T-cell (primary cell): Measurements from ENCODE around the gene BSND. TPM values are rescaled to one million over a fixed set of nuclear protein-coding genes. Genes with fewer than 3 reads are reported as not detected.

ENCODE experiments used
- ATAC-seq, 4 experiments: fragments of 200-7000 bp in 3 of 4; fragments of 150-1000 bp in 1 of 4; cut with Tn5 transposase; replicated peaks in 1 of 4; 1 replicate in 3 of 4; 2 replicates in 1 of 4; pipeline ENCODE4 v1.10.0; 2021; ENCODE audit warnings: moderate library complexity in 3 of 4, mild to moderate bottlenecking in 2 of 4, moderate number of reproducible peaks in 1 of 4
- CTCF ChIA-PET, 2 donors: fragments of 300-600 bp; sonication (Branson Sonifier 250); formaldehyde crosslinking; loops; one replicate each; lab custom pipeline; 2022; ENCODE audit warnings: antibody characterized with exemption in 2 of 2; lab: Charles Lee
- POLR2A ChIA-PET, 2 donors: fragments of 300-600 bp; sonication (Branson Sonifier 250); formaldehyde crosslinking; loops; one replicate each; lab custom pipeline; 2022; ENCODE audit warnings: antibody characterized with exemption in 2 of 2; lab: Charles Lee
- DNase-seq, 35 experiments: peaks; one replicate each; pipeline versions ENCODE4 v3.0.0 to v3.0.0-alpha.2; 2013 to 2023
- H3K27ac ChIP-seq: one replicate; pipeline ENCODE4 v1.5.1; 2013; ENCODE audit warnings: low read length
- H3K27me3 ChIP-seq, 2 experiments: replicated peaks in 1 of 2; 1 replicate in 1 of 2; 2 replicates in 1 of 2; pipeline versions ENCODE4 v1.6.1 to v1.7.0; 2013; ENCODE audit warnings: low read length in 1 of 2, mixed read lengths in 1 of 2; ENCODE audit not compliant: control insufficient read depth in 2 of 2, insufficient read depth in 2 of 2; ENCODE audit errors: extremely low read depth in 1 of 2
- H3K36me3 ChIP-seq, 2 donors: 1 replicate in 1 of 2; 2 replicates in 1 of 2; pipeline versions ENCODE4 v1.6.1 to v1.7.0; 2013; ENCODE audit warnings: low read length in 1 of 2; ENCODE audit not compliant: control insufficient read depth in 2 of 2, insufficient read depth in 1 of 2; ENCODE audit errors: extremely low read depth in 1 of 2
- H3K4me1 ChIP-seq, 2 experiments: 1 replicate in 1 of 2; 2 replicates in 1 of 2; pipeline versions ENCODE4 v1.6.1 to v1.7.0; 2013; ENCODE audit warnings: low read length in 2 of 2, mixed read lengths in 1 of 2; ENCODE audit not compliant: insufficient read depth in 2 of 2, control insufficient read depth in 1 of 2; ENCODE audit errors: extremely low read depth in 1 of 2
- H3K4me3 ChIP-seq, 2 donors: 1 replicate in 1 of 2; 2 replicates in 1 of 2; pipeline versions ENCODE4 v1.5.1 to v1.7.0; 2013; ENCODE audit warnings: mild to moderate bottlenecking in 2 of 2, low read length in 1 of 2, moderate library complexity in 1 of 2; ENCODE audit not compliant: control insufficient read depth in 1 of 2; ENCODE audit errors: extremely low read depth in 1 of 2
- H3K9me3 ChIP-seq: 2 replicates; pipeline ENCODE4 v1.7.0; 2013
- H3K27ac Mint-ChIP-seq, 2 donors: one replicate each; pipeline ENCODE4 v1.8.0; 2020 to 2021; ENCODE audit warnings: mild to moderate bottlenecking in 2 of 2, mixed read lengths in 2 of 2
- H3K27me3 Mint-ChIP-seq, 2 donors: one replicate each; pipeline ENCODE4 v1.8.0; 2021 to 2022; ENCODE audit warnings: mixed read lengths in 2 of 2
- H3K36me3 Mint-ChIP-seq: one replicate; pipeline ENCODE4 v1.8.0; 2021; ENCODE audit warnings: mixed read lengths
- H3K4me1 Mint-ChIP-seq, 3 donors: one replicate each; pipeline ENCODE4 v1.8.0; 2020 to 2022; ENCODE audit warnings: mixed read lengths in 3 of 3, mild to moderate bottlenecking in 1 of 3
- H3K4me3 Mint-ChIP-seq, 3 donors: one replicate each; pipeline ENCODE4 v1.8.0; 2020 to 2022; ENCODE audit warnings: mild to moderate bottlenecking in 3 of 3, mixed read lengths in 3 of 3, moderate library complexity in 3 of 3
- H3K9me3 Mint-ChIP-seq, 3 donors: one replicate each; pipeline ENCODE4 v1.8.0; 2020 to 2022; ENCODE audit warnings: mixed read lengths in 3 of 3
- WGBS: methylation state at CpG from one replicate; pipeline ENCODE4 v1.1.5; 2013; ENCODE audit warnings: missing lambda C conversion rate; ENCODE audit not compliant: insufficient coverage; 5-methylcytosine and 5-hydroxymethylcytosine counted together
- total RNA-seq, 35 experiments: library from RNA in 6 of 35; stranded (reverse) in 6 of 35; fragments of 120-200 nt in 1 of 35; gene quantifications; one replicate each; pipeline versions ENCODE4 v1.2.1 to v1.2.4 and lab custom pipeline; 2013 to 2026

BSND gene
- total RNA-seq, 5 donors from 2014 or later (not counting 1 experiment from before 2014, with no cell fraction given): not detected

DNA sequence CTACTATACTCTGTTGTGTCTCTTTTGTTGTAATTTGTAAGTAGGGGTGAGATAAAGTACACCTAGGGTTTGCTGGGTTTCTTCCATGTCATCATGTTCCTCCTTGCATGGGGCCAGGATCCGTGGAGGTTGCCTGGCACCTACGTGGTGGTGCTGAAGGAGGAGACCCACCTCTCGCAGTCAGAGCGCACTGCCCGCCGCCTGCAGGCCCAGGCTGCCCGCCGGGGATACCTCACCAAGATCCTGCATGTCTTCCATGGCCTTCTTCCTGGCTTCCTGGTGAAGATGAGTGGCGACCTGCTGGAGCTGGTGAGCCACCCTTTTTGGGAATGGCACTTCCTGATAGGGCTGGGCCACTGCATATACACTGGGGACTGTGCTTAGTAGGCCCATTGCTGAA is 45.0 kb downstream of the BSND start:
- H3K27me3 Mint-ChIP-seq: peaks cover 32 to 33% of the 10 kb centered on the region in 2 donors

DNA sequence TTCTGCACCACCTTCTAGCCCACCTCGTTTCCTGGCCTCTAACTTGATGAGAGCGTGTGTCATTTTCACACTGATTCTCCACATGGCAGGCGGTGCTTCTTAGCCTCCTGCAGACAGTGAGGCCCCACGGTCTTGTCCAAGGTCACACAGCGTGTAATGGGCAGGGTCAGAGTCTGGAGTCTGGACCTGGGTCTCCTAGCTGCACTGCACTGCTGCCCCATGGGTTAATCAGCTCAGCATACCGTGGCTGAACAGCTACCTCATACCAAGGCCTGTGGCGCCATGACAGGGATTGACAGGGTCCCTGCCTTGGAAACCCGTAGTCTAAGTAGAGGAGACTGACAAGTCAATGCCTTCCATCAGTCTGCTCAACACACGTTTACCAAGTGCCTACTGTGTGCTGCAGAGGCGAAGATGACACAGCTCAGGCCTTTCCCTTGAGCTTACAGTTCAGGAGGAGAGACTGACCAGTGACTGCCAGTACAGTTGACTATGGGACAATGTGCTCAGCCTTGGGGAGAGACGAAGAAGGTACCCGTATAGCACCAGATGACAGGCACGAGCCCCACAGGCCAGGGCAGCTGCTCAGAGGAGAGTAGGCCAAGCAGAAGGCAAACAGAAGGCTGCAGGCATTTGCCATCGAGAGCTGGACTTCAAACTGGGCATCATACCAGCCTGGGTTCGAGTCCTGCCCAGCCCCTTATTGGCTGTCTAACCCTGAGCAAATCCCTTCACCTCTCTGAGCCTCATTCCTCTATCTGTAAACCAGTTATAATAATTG is 46.1 kb downstream of the BSND start:
- no peak overlapping the region for H3K27ac ChIP-seq
- 73% methylated on average over 11 of the region's 15 CpGs for WGBS
- ChIA-PET POLR2A (no interaction called here), CTCF (no interaction called here)
- H3K9me3 ChIP-seq: no peaks in the 10 kb centered on the region
- no peaks in the 10 kb centered on the region for H3K36me3 ChIP-seq
- no peak for DNase-seq
- Mint-ChIP-seq H3K27ac (no peak overlapping the region), H3K27me3 (peaks cover 25 to 28% of the 10 kb centered on the region in 2 donors), H3K4me1 (peaks cover 0 to 4% (median 4%) of the 10 kb centered on the region in 3 donors), H3K4me3 (no peak overlapping the region), H3K9me3 (no peaks in the 10 kb centered on the region), H3K36me3 (no peaks in the 10 kb centered on the region)
- no peaks in the 10 kb centered on the region for H3K4me1 ChIP-seq
- ATAC-seq: no peak
- H3K4me3 ChIP-seq: no peak overlapping the region
- H3K27me3 ChIP-seq: peaks cover 2 to 29% of the 10 kb centered on the region in 2 experiments

More for the DNA sequence above, 45.0 kb downstream of the BSND start:
- ChIA-PET POLR2A (no interaction called here), CTCF (no interaction called here)
- no peak overlapping the region for H3K4me3 Mint-ChIP-seq
- H3K4me1 Mint-ChIP-seq: peaks cover 6 to 7% (median 7%) of the 10 kb centered on the region in 3 donors
- ATAC-seq (no peak), DNase-seq (no peak)
- WGBS: 89% methylated on average over 7 of the region's 9 CpGs
- no peak overlapping the region for H3K27ac Mint-ChIP-seq
- H3K36me3 Mint-ChIP-seq: no peaks in the 10 kb centered on the region
- H3K4me1 ChIP-seq: no peaks in the 10 kb centered on the region
- H3K36me3 ChIP-seq: no peaks in the 10 kb centered on the region
- no peaks in the 10 kb centered on the region for H3K9me3 Mint-ChIP-seq
- no peak overlapping the region for H3K4me3 ChIP-seq
- H3K27me3 ChIP-seq: peaks cover 2 to 34% of the 10 kb centered on the region in 2 experiments
- H3K9me3 ChIP-seq: no peaks in the 10 kb centered on the region
- no peak overlapping the region for H3K27ac ChIP-seq

DNA sequence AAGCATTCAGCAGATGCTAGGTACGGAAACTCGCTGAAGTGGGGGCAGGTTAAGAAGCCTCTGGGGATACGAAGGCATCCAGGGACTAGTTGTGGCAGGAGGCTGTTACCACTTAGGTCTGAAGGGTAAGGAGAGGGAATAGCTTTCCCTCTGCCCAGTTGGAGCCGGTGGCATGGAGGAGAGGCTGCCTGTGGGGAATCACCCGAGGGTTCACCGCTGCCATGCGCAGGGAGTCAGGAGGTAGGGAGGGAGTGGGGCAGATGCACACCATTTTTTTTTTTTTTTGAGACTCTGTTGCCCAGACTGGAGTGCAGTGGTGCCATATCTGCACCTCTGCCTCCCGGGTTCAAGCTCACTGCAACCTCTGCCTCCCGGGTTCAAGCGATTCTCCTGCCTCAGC is 46.7 kb downstream of the BSND start:
- Histone ChIP-seq H3K4me1 (no peaks in the 10 kb centered on the region), H3K27me3 (peaks cover 2 to 27% of the 10 kb centered on the region in 2 experiments), H3K4me3 (no peak overlapping the region), H3K9me3 (no peaks in the 10 kb centered on the region), H3K27ac (no peak overlapping the region), H3K36me3 (no peaks in the 10 kb centered on the region)
- Mint-ChIP-seq H3K36me3 (no peaks in the 10 kb centered on the region), H3K27ac (no peak overlapping the region), H3K4me3 (no peak overlapping the region), H3K27me3 (peaks cover 19 to 22% of the 10 kb centered on the region in 2 donors), H3K9me3 (no peaks in the 10 kb centered on the region), H3K4me1 (no peaks in the 10 kb centered on the region)
- DNase-seq (no peak), ATAC-seq (no peak)
- POLR2A ChIA-PET: no interaction called here
- WGBS: 92% methylated on average over 5 of the region's 10 CpGs
- CTCF ChIA-PET: no interaction called here

DNA sequence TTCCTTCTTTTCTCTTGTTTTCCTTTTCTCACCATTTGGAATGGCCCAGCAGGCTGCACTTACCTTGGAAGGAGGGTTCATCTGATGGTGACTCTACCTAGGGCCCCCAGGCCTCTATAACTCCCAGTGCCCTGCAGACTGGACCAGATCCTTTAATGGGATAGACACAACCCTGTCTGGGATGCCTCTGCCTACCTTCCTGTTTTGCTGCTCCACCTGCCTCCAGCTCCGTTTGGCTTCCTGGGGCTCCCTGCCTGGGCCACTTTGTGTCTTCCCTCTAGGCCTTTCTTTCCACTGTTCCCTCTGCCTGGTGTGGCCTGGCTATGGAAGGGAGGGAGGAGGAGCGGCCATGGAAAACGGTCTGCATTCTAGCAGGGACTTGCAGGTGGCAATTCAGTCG is 48.1 kb downstream of the BSND start:
- H3K27me3 ChIP-seq: peaks cover 0 to 19% of the 10 kb centered on the region in 2 experiments
- no peaks in the 10 kb centered on the region for H3K36me3 ChIP-seq
- H3K4me3 Mint-ChIP-seq: no peak overlapping the region
- peaks cover 7 to 14% of the 10 kb centered on the region in 2 donors for H3K27me3 Mint-ChIP-seq
- no peak overlapping the region for H3K27ac ChIP-seq
- DNase-seq: no peak
- no peaks in the 10 kb centered on the region for H3K36me3 Mint-ChIP-seq
- no peaks in the 10 kb centered on the region for H3K4me1 Mint-ChIP-seq
- H3K4me3 ChIP-seq: no peak overlapping the region
- H3K9me3 ChIP-seq: no peaks in the 10 kb centered on the region
- ChIA-PET POLR2A (no interaction called here), CTCF (no interaction called here)
- no peak for ATAC-seq
- WGBS: 95% methylated on average over 3 of the region's 4 CpGs
- no peak overlapping the region for H3K27ac Mint-ChIP-seq
- no peaks in the 10 kb centered on the region for H3K9me3 Mint-ChIP-seq
- H3K4me1 ChIP-seq: no peaks in the 10 kb centered on the region

DNA sequence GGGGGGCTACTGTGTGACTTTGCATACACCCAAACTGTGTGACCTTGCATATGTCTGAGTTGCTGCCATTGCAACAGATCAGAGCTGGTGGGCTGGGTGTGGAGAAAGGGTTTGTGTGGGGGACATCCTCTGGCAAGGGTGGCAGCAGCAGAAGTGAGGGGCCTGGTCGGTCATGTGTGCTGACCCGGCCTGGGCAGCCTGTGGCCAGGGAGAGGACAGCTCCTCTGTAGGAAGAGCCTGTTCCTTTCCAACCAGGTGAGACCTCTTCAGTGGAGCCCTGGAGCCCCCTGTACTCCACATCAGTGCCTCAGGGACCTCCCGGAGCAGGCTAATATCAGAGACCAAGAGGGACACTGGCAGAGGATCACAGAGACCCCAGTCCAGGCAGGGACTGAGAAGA is 48.9 kb downstream of the BSND start:
- Mint-ChIP-seq H3K27ac (no peak overlapping the region), H3K36me3 (no peaks in the 10 kb centered on the region), H3K4me3 (no peak overlapping the region), H3K9me3 (no peaks in the 10 kb centered on the region), H3K4me1 (no peaks in the 10 kb centered on the region), H3K27me3 (peaks cover 4 to 14% of the 10 kb centered on the region in 2 donors)
- Histone ChIP-seq H3K27me3 (peaks cover 0 to 16% of the 10 kb centered on the region in 2 experiments), H3K27ac (no peak overlapping the region), H3K4me3 (no peak overlapping the region), H3K36me3 (no peaks in the 10 kb centered on the region), H3K4me1 (no peaks in the 10 kb centered on the region), H3K9me3 (no peaks in the 10 kb centered on the region)
- WGBS: no CpG with 5 or more reads among the region's 3 CpGs
- CTCF ChIA-PET: no interaction called here
- POLR2A ChIA-PET: no interaction called here
- ATAC-seq (no peak), DNase-seq (no peak)

DNA sequence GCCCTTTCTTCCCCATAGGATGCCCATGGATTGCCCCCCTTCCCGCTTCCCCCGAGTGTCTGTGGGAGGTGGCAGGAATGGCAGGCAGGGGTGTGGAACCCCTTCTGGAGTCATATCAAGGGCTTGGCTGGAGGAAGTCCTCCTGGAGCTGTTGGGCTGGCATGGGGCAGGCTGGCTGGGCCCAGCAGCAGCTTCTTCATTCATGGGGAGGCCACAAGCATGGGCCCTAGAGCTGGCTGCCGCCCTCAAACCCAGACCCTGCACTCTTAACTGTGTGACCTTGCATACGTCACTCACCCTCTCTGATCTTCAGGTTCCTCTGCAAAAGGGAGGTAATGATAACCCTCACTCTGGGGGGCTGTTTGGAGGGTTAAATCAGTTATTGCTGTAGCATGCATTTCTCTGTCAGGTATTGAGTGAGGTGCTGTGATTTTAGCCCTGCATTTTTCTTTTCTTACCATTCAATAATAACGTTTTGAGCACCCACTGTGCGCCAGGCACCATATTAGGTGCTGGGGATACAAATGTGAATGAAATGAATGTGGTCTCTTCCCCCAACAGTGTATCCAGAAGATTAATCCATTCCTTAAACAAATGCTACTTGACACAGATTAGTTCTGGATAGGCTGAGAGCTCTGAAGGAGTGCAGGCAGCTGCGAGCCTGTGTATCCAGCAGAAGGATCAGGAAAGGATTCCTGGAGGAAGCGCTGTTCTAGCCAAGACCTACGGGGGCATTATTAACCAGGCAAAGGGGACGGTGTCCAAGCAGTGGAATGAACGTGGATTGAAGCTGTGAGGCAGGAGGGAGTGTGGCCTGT is 49.9 kb downstream of the BSND start:
- ATAC-seq: no peak
- no peaks in the 10 kb centered on the region for H3K4me1 Mint-ChIP-seq
- no peak overlapping the region for H3K27ac ChIP-seq
- H3K27me3 Mint-ChIP-seq: peaks cover 4 to 12% of the 10 kb centered on the region in 2 donors
- CTCF ChIA-PET: interaction anchor here in 1 of 2 donors (0.6 kb wide), 1 partner anchor 1023 kb away, joined by 3 read pairs; no protein-coding TSS in a partner anchor
- no peaks in the 10 kb centered on the region for H3K4me1 ChIP-seq
- no peak overlapping the region for H3K4me3 ChIP-seq
- no peak overlapping the region for H3K27ac Mint-ChIP-seq
- no peaks in the 10 kb centered on the region for H3K36me3 ChIP-seq
- no peaks in the 10 kb centered on the region for H3K36me3 Mint-ChIP-seq
- no peak overlapping the region for H3K4me3 Mint-ChIP-seq
- POLR2A ChIA-PET: no interaction called here
- DNase-seq: no peak
- 81% methylated on average over 7 of the region's 11 CpGs for WGBS
- H3K9me3 Mint-ChIP-seq: no peaks in the 10 kb centered on the region
- H3K27me3 ChIP-seq: peaks cover 0 to 16% of the 10 kb centered on the region in 2 experiments
- H3K9me3 ChIP-seq: no peaks in the 10 kb centered on the region
